GM12878 (cell line): Measurements from ENCODE around the gene APC2. TPM values are rescaled to one million over a fixed set of nuclear protein-coding genes. Genes with fewer than 3 reads are reported as not detected.

ENCODE experiments used
- ATAC-seq: fragments of 200-7000 bp; cut with Tn5 transposase; 3 replicates; pipeline ENCODE4 v1.9.1; 2020; ENCODE audit warnings: mild to moderate bottlenecking, moderate library complexity
- BruUV-seq: library from RNA; stranded (reverse); fragments of 400-500 nt; replicated peaks from 2 replicates; lab custom pipeline; 2021; lab: Mats Ljungman, UMichigan
- CTCF ChIA-PET: fragments of 300-600 bp; sonication (Branson Sonifier 250); formaldehyde crosslinking; extraction: SDS; loops from one replicate; lab custom pipeline; 2021; ENCODE audit warnings: inconsistent platforms; lab: Yijun Ruan, JAX
- POLR2A ChIA-PET: fragments of 350-600 bp; formaldehyde crosslinking; extraction: SDS; loops from one replicate; lab custom pipeline; 2021; ENCODE audit warnings: inconsistent platforms; lab: Charles Lee
- RAD21 ChIA-PET: fragments of 300-600 bp; sonication (Branson Sonifier 250); formaldehyde crosslinking; loops from one replicate; lab custom pipeline; 2023; ENCODE audit warnings: antibody characterized with exemption; ENCODE audit not compliant: unreplicated experiment; lab: Charles Lee
- SMC1A ChIA-PET: fragments of 300-600 bp; sonication (Branson Sonifier 250); formaldehyde crosslinking; loops from one replicate; lab custom pipeline; 2023; ENCODE audit not compliant: unreplicated experiment, uncharacterized antibody; lab: Charles Lee
- DNase-seq: peaks from one replicate; pipeline ENCODE4 v3.0.0-alpha.2; 2011; ENCODE audit warnings: low read depth, low spot score
- FAIRE-seq: peaks from 3 replicates; lab custom pipeline; 2011; peaks lifted over from hg19 to GRCh38; lab: Jason Lieb, UNC
- H2AFZ ChIP-seq: 2 replicates; pipeline ENCODE4 v1.6.0; 2011; ENCODE audit warnings: low read depth, low read length, control low read depth; ENCODE audit not compliant: control insufficient read depth
- H3K27ac ChIP-seq: 2 replicates; pipeline ENCODE4 v1.5.1; 2011; ENCODE audit warnings: control low read depth; ENCODE audit not compliant: control insufficient read depth, insufficient read depth
- H3K27me3 ChIP-seq, 2 experiments: replicated peaks in 1 of 2; 2 replicates each; pipeline versions ENCODE4 v1.6.0 to v1.6.1; 2011; ENCODE audit warnings: low read length in 1 of 2; ENCODE audit not compliant: control insufficient read depth in 2 of 2, insufficient read depth in 2 of 2
- H3K36me3 ChIP-seq, 2 experiments: 2 replicates each; pipeline ENCODE4 v1.5.1; 2011; ENCODE audit warnings: low read length in 1 of 2; ENCODE audit not compliant: control insufficient read depth in 2 of 2, insufficient read depth in 2 of 2
- H3K4me1 ChIP-seq: 2 replicates; pipeline ENCODE4 v1.6.1; 2011; ENCODE audit warnings: mild to moderate bottlenecking, low read length, moderate library complexity, mixed read lengths; ENCODE audit not compliant: control insufficient read depth, insufficient read depth
- H3K4me2 ChIP-seq: 2 replicates; pipeline ENCODE4 v1.6.0; 2011; ENCODE audit warnings: control low read depth; ENCODE audit not compliant: control insufficient read depth, insufficient read depth
- H3K4me3 ChIP-seq: fragments of 200-600 bp; sonication (generic); 2 replicates; pipeline ENCODE4 v1.5.1; 2016
- H3K79me2 ChIP-seq: 2 replicates; pipeline ENCODE4 v1.6.0; 2011; ENCODE audit warnings: low read length; ENCODE audit not compliant: control insufficient read depth, insufficient read depth
- H3K9ac ChIP-seq: 2 replicates; pipeline ENCODE4 v1.8.0; 2011; ENCODE audit warnings: low read length, control low read depth, mixed read lengths; ENCODE audit not compliant: control insufficient read depth, insufficient read depth
- H3K9me3 ChIP-seq: replicated peaks from 3 replicates; pipeline ENCODE4 v1.5.1; 2011; ENCODE audit warnings: mild to moderate bottlenecking, low read length; ENCODE audit not compliant: control insufficient read depth, insufficient read depth
- H4K20me1 ChIP-seq: 2 replicates; pipeline ENCODE4 v1.6.0; 2011; ENCODE audit not compliant: control insufficient read depth, insufficient read depth
- BCLAF1 ChIP-seq: fragments of 450-650 bp; IDR thresholded peaks from 2 replicates; pipeline ENCODE4 v1.6.1; 2017; ENCODE audit warnings: antibody characterized with exemption, mild to moderate bottlenecking, moderate library complexity
- ESRRA ChIP-seq: IDR thresholded peaks from 2 replicates; pipeline ENCODE4 v1.6.1; 2012; ENCODE audit warnings: mild to moderate bottlenecking, low read length, improper control_type of control experiment
- HSF1 ChIP-seq: fragments of 150-350 bp; IDR thresholded peaks from 2 replicates; pipeline ENCODE4 v1.6.1; 2014; ENCODE audit warnings: mild to moderate bottlenecking, low read depth, low read length
- MXI1 ChIP-seq: fragments of 150-350 bp; IDR thresholded peaks from 2 replicates; pipeline ENCODE4 v1.6.1; 2011; ENCODE audit warnings: low read depth, mild to moderate bottlenecking, inconsistent platforms, low read length, improper control_type of control experiment
- MYB ChIP-seq: fragments of 150-350 bp; IDR thresholded peaks from 2 replicates; pipeline ENCODE4 v1.6.1; 2014; ENCODE audit warnings: mild to moderate bottlenecking, low read depth, low read length, borderline replicate concordance
- NR2C2 ChIP-seq: IDR thresholded peaks from 2 replicates; pipeline ENCODE4 v1.6.1; 2011; ENCODE audit warnings: borderline replicate concordance, low read depth; ENCODE audit not compliant: control insufficient read depth, insufficient read length
- NRF1 ChIP-seq: conservative IDR thresholded peaks from 2 replicates; pipeline ENCODE4 v1.6.1; 2011; ENCODE audit warnings: mild to moderate bottlenecking, low read depth, low read length, improper control_type of control experiment
- POU2F2 ChIP-seq: IDR thresholded peaks from 3 replicates; pipeline ENCODE4 v1.6.1; 2011; ENCODE audit warnings: low read depth, mild to moderate bottlenecking, low read length, borderline replicate concordance
- RB1 ChIP-seq: fragments of 450-650 bp; formaldehyde crosslinking; IDR thresholded peaks from 2 replicates; pipeline ENCODE4 v1.6.1; 2017; ENCODE audit warnings: mild to moderate bottlenecking, borderline replicate concordance
- RBBP5 ChIP-seq: fragments of 200-600 bp; sonication (generic); conservative IDR thresholded peaks from 2 replicates; pipeline ENCODE4 v1.6.1; 2016
- TAF1 ChIP-seq: IDR thresholded peaks from 2 replicates; pipeline ENCODE4 v1.6.1; 2011; ENCODE audit warnings: mild to moderate bottlenecking, low read depth, low read length, borderline replicate concordance
- YBX1 ChIP-seq: fragments of 450-650 bp; IDR thresholded peaks from 2 replicates; pipeline ENCODE4 v1.6.1; 2016; ENCODE audit warnings: antibody characterized with exemption
- ZSCAN29 ChIP-seq: fragments of 450-650 bp; IDR thresholded peaks from 2 replicates; pipeline ENCODE4 v1.6.1; 2017; ENCODE audit warnings: mild to moderate bottlenecking, moderate library complexity
- WGBS: methylation state at CpG from one replicate; pipeline ENCODE4 v1.1.6; 2016; ENCODE audit warnings: low lambda C conversion rate; ENCODE audit not compliant: insufficient replicate concordance, insufficient coverage; ENCODE audit errors: missing lambda C conversion rate; 5-methylcytosine and 5-hydroxymethylcytosine counted together
- in situ Hi-C: fragments of 300-500 bp; cut with MboI; formaldehyde crosslinking; loops from 9 replicates; pipeline ENCODE4 v1.14.3; 2018; ENCODE audit warnings: mixed read lengths
- intact Hi-C: fragments of 100-400 bp; cut with micrococcal nuclease; formaldehyde crosslinking; loops from one replicate; pipeline ENCODE4 v1.14.2; 2022; ENCODE audit not compliant: unreplicated experiment
- polyA plus RNA-seq, 11 experiments: library from polyadenylated mRNA; depleted of rRNA in 4 of 11; unstranded in 6 of 11; stranded (reverse) in 5 of 11; fragments of >200 nt; fragmentation: Nextera tagmentation in 4 of 11; fragmentation: Illumina TruSeq in 1 of 11; extraction: Ambion mirVana in 4 of 11; extraction: Trizol in 1 of 11; gene quantifications; 1 replicate in 1 of 11; 2 replicates in 10 of 11; pipeline versions ENCODE4 v1.2.1 to v1.2.3, GENCODE V29; 2011 to 2016; ENCODE audit warnings: inconsistent platforms in 2 of 11, missing spikeins in 2 of 11, low read depth in 1 of 11
- total RNA-seq, 4 experiments: library from RNA; depleted of rRNA in 3 of 4; stranded (reverse); fragments of >200 nt in 3 of 4; fragmentation: Illumina TruSeq in 1 of 4; extraction: Trizol in 1 of 4; gene quantifications; 2 replicates each; pipeline versions ENCODE4 v1.2.1 to v1.2.3, GENCODE V29; 2013 to 2021
- TF ChIP-seq, protein P1 (sequence below): IDR thresholded peaks from 2 replicates; pipeline ENCODE4 v1.6.1; 2012; ENCODE audit warnings: low read length, inconsistent platforms

APC2 gene
- total and polyA plus RNA-seq, 10 of the 15 experiments (the other 5 are each of a cell fraction or from before 2014, with no cell fraction given): under 0.01 to 0.73 (median 0.04) TPM; not detected in 5

DNA sequence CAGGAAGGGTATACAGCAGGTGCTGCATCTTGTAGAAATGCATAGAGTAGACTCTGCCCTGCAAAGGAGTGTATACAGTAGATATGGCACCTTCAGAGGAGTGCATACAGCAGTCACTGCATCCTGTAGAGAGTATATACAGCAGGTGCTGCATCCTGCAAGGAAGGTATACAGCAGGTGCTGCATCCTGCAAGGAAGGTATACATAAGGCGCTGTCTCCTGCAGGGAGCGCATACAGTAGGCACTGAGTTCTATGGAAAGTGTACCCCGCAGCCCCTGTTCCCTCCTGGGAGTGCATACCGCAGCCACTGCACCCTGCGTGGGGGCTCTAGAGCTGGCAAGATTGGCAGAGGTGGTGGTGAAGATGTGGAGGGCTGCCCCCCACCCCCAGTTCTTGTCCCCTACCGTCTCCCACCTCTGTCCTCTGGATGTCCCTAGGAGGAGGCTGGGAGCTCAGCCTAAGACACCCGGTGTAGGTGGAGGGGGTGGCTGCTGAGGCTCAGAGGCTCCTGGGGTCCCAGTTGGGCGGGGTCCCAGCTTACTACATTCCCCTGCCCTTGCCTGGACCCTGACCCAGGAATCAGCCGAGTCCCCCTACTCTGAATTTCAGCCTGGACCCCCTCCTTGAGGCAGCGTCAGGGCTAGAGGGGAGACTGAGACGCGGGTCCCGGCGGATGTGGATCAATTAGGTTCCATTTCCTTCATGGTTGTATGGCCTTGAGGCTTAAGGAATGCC, 65.2 kb downstream of the APC2 start:
- H4K20me1 ChIP-seq: no peaks in the 10 kb centered on the region
- H3K36me3 ChIP-seq: no peaks in the 10 kb centered on the region
- no peak for TF ChIP-seq HSF1
- TF ChIP-seq RBBP5: no peak
- no peak for TF ChIP-seq POU2F2
- no peak for TF ChIP-seq MYB
- no peak for TF ChIP-seq TAF1
- no peak for TF ChIP-seq NR2C2
- no peak for TF ChIP-seq MXI1
- no peak for TF ChIP-seq NRF1
- no peak for TF ChIP-seq BCLAF1
- no peak for TF ChIP-seq RB1
- TF ChIP-seq, protein P1, sequence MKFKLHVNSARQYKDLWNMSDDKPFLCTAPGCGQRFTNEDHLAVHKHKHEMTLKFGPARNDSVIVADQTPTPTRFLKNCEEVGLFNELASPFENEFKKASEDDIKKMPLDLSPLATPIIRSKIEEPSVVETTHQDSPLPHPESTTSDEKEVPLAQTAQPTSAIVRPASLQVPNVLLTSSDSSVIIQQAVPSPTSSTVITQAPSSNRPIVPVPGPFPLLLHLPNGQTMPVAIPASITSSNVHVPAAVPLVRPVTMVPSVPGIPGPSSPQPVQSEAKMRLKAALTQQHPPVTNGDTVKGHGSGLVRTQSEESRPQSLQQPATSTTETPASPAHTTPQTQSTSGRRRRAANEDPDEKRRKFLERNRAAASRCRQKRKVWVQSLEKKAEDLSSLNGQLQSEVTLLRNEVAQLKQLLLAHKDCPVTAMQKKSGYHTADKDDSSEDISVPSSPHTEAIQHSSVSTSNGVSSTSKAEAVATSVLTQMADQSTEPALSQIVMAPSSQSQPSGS: no peak
- no peak for TF ChIP-seq ESRRA
- no peak for TF ChIP-seq ZSCAN29
- no peak for TF ChIP-seq YBX1
- ATAC-seq (no peak), FAIRE-seq (no peak), DNase-seq (no peak)
- SMC1A ChIA-PET: no interaction called here
- POLR2A ChIA-PET: no interaction called here
- H3K4me3 ChIP-seq: no peak overlapping the region
- H3K9ac ChIP-seq: no peak overlapping the region
- no peaks in the 10 kb centered on the region for H3K9me3 ChIP-seq
- CTCF ChIA-PET: interaction anchor here (0.9 kb wide), 1 partner anchor 13 kb away, joined by 4 read pairs; no protein-coding TSS in a partner anchor
- RAD21 ChIA-PET: no interaction called here
- no peaks in the 10 kb centered on the region for H3K4me1 ChIP-seq
- intact Hi-C loops: no loop called here
- H3K4me2 ChIP-seq: no peak overlapping the region
- 70% methylated on average over 13 of the region's 14 CpGs for WGBS
- in situ Hi-C loops: no loop called here
- no peak overlapping the region for H3K27ac ChIP-seq
- no peaks in the 10 kb centered on the region for H3K79me2 ChIP-seq
- no peaks in the 10 kb centered on the region for H3K27me3 ChIP-seq
- H2AFZ ChIP-seq: no peak overlapping the region
- no TSS peak for BruUV-seq
